MCF 10A (cell line): ENCODE results near the gene DIP2C. TPM values are rescaled to one million over a fixed set of nuclear protein-coding genes. Genes with fewer than 3 reads are reported as not detected.

ENCODE experiments used
- BruUV-seq: library from RNA; stranded (reverse); fragments of 400-500 nt; replicated peaks from 2 replicates; lab custom pipeline; 2021; lab: Mats Ljungman, UMichigan
- CTCF ChIA-PET: fragments of 300-600 bp; sonication (Branson Sonifier 250); formaldehyde crosslinking; extraction: SDS; loops from one replicate; lab custom pipeline; 2021; ENCODE audit warnings: antibody characterized with exemption, inconsistent platforms; lab: Yijun Ruan, JAX
- POLR2A ChIA-PET: fragments of 300-600, 350-650 bp; sonication (Branson Sonifier 250); formaldehyde crosslinking; extraction: SDS; loops from one replicate; lab custom pipeline; 2020; ENCODE audit warnings: antibody characterized with exemption, inconsistent platforms; lab: Yijun Ruan, JAX
- DNase-seq: peaks from one replicate; pipeline ENCODE4 v3.0.0-alpha.2; 2018; ENCODE audit not compliant: unreplicated experiment
- H3K27ac Mint-ChIP-seq: one replicate; pipeline ENCODE4 v1.8.0; 2022; ENCODE audit warnings: mild to moderate bottlenecking, low read depth, mixed read lengths; ENCODE audit not compliant: unreplicated experiment
- H3K27me3 Mint-ChIP-seq: one replicate; pipeline ENCODE4 v1.8.0; 2022; ENCODE audit warnings: mixed read lengths; ENCODE audit not compliant: insufficient read depth, unreplicated experiment
- H3K36me3 Mint-ChIP-seq: one replicate; pipeline ENCODE4 v1.8.0; 2022; ENCODE audit warnings: mild to moderate bottlenecking, moderate library complexity, mixed read lengths; ENCODE audit not compliant: insufficient read depth, unreplicated experiment
- H3K4me1 Mint-ChIP-seq: one replicate; pipeline ENCODE4 v1.8.0; 2022; ENCODE audit warnings: mixed read lengths; ENCODE audit not compliant: insufficient read depth, unreplicated experiment
- H3K4me3 Mint-ChIP-seq: one replicate; pipeline ENCODE4 v1.8.0; 2022; ENCODE audit warnings: mild to moderate bottlenecking, moderate library complexity, mixed read lengths; ENCODE audit not compliant: unreplicated experiment
- H3K9me3 Mint-ChIP-seq: one replicate; pipeline ENCODE4 v1.8.0; 2022; ENCODE audit warnings: mixed read lengths; ENCODE audit not compliant: unreplicated experiment
- intact Hi-C: fragments of 100-400 bp; cut with micrococcal nuclease; formaldehyde crosslinking; loops from 2 replicates; pipeline ENCODE4 v1.14.1; 2022
- total RNA-seq: library from RNA; stranded (reverse); gene quantifications from 2 replicates; pipeline ENCODE4 v1.2.3, GENCODE V29; 2022
- TF ChIP-seq, protein P1 (sequence below): fragments of 200-600 bp; IDR thresholded peaks from one replicate; pipeline ENCODE4 v1.8.0; 2022; ENCODE audit warnings: antibody characterized with exemption, mild to moderate bottlenecking; ENCODE audit not compliant: unreplicated experiment

The DIP2C gene
- total RNA-seq, 1 experiment from 2014 or later, result 0.37 TPM

DNA sequence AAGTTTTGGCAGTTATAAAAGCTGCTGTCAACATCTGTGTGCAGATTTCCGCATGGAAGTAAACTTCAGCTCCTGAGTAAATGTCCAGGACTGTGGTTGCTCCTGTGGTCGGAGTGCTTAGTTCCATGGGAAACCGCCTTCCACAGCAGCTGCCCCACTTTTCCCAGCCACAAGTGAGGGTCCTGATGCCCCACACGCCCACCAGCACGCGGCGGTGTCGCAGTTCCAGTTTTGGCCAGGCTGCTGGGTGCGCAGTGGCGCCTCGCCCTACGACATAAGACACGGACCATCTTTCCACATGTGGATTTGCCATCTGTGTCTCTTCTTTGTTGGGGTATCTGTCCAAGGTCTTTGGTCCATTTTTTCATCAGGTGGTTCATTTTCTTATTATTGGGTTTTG is 167.1 kb downstream of the DIP2C start:
- POLR2A ChIA-PET, result no interaction called here
- no peak for DNase-seq
- CTCF ChIA-PET, result no interaction called here
- H3K9me3 Mint-ChIP-seq, result no peaks in the 10 kb centered on the region
- H3K4me1 Mint-ChIP-seq, result peaks cover 19% of the 10 kb centered on the region
- TF ChIP-seq, protein P1, sequence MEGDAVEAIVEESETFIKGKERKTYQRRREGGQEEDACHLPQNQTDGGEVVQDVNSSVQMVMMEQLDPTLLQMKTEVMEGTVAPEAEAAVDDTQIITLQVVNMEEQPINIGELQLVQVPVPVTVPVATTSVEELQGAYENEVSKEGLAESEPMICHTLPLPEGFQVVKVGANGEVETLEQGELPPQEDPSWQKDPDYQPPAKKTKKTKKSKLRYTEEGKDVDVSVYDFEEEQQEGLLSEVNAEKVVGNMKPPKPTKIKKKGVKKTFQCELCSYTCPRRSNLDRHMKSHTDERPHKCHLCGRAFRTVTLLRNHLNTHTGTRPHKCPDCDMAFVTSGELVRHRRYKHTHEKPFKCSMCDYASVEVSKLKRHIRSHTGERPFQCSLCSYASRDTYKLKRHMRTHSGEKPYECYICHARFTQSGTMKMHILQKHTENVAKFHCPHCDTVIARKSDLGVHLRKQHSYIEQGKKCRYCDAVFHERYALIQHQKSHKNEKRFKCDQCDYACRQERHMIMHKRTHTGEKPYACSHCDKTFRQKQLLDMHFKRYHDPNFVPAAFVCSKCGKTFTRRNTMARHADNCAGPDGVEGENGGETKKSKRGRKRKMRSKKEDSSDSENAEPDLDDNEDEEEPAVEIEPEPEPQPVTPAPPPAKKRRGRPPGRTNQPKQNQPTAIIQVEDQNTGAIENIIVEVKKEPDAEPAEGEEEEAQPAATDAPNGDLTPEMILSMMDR, result no peak
- no peaks in the 10 kb centered on the region for H3K36me3 Mint-ChIP-seq
- H3K27me3 Mint-ChIP-seq, result peaks cover 11% of the 10 kb centered on the region
- H3K4me3 Mint-ChIP-seq, result no peak overlapping the region
- intact Hi-C loops, result no loop called here
- BruUV-seq, result no TSS peak
- H3K27ac Mint-ChIP-seq, result no peak overlapping the region

DNA sequence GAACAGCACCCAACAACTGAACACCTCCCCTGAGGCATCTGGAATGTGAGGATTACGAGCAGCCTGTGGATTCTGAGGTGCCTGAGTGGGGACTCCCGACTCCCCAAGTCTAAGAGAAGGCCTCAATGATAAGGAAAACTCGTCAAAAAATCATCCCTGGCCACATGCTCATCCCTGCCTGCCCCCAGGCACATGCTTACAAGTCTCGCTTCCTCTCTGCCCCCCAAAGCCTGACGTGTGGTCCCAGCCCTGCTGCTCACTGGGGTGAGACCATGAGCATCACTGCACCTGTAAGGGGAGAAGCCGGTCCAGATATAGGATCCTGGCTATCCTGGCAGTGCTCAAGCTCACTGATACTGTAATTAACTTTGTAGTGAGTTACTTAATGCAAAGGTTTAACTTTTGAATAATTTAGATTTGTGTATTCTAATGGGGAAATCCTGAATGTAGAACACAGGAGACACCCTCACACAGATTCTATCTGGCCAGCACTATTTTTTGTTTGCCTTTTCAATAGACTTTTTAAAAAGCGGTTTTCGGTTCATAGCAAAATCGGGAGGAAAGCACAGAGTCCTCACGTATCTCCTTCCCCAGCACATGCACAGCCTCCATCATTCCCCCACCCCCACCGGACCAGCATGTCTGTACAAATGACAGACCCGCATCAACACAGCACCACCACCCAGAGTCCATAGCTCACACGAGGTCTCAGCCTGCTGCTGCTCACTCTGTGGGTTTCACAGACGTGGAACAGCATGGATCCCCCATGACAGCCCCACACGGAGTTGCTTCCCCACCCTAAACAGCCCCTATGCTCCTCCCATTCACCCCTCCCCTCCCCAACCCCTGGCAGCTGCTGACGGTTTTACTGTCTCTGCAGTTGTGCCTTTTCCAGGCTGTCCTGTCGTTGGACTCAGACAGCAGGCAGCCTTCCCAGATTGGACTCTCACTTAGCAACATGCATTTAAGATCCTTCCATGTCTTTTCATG is 167.9 kb downstream of the DIP2C start:
- H3K36me3 Mint-ChIP-seq, result no peaks in the 10 kb centered on the region
- CTCF ChIA-PET, result no interaction called here
- peak overlapping the region; percentile 25 for H3K27ac Mint-ChIP-seq
- no peak for DNase-seq
- peaks cover 11% of the 10 kb centered on the region for H3K27me3 Mint-ChIP-seq
- TF ChIP-seq, protein P1, result no peak
- peaks cover 19% of the 10 kb centered on the region for H3K4me1 Mint-ChIP-seq
- POLR2A ChIA-PET, result no interaction called here
- no peak overlapping the region for H3K4me3 Mint-ChIP-seq
- intact Hi-C loops, result no loop called here
- BruUV-seq, result no TSS peak
- H3K9me3 Mint-ChIP-seq, result no peaks in the 10 kb centered on the region

DNA sequence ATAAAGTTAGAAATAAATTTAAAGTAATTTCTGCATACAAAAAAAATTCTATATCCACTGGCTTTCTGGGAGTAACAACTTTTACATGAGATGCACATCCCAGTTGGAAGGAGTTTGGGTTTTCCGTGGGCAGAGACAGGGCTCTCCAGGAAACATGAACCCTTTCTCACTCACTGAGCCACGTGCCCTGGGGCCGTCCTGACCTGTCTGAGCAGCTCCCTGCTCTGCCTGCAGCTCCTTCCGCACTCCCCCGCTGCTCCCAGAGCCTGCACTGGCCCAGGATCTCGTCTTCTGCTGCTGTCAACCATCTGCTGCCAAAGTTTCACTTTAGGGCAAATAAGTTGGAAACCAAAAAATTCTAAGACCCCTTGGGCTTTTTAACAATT is 169.1 kb downstream of the DIP2C start:
- H3K27me3 Mint-ChIP-seq, result peaks cover 11% of the 10 kb centered on the region
- intact Hi-C loops, result no loop called here
- ChIA-PET CTCF (no interaction called here), POLR2A (interaction anchor here (0.8 kb wide), 1 partner anchor 18 kb away, joined by 3 read pairs; no protein-coding TSS in a partner anchor)
- TF ChIP-seq, protein P1, result no peak
- H3K4me1 Mint-ChIP-seq, result peaks cover 19% of the 10 kb centered on the region
- H3K4me3 Mint-ChIP-seq, result no peak overlapping the region
- no peaks in the 10 kb centered on the region for H3K36me3 Mint-ChIP-seq
- H3K27ac Mint-ChIP-seq, result no peak overlapping the region
- H3K9me3 Mint-ChIP-seq, result no peaks in the 10 kb centered on the region
- BruUV-seq, result no TSS peak
- DNase-seq, result peak; percentile 68

DNA sequence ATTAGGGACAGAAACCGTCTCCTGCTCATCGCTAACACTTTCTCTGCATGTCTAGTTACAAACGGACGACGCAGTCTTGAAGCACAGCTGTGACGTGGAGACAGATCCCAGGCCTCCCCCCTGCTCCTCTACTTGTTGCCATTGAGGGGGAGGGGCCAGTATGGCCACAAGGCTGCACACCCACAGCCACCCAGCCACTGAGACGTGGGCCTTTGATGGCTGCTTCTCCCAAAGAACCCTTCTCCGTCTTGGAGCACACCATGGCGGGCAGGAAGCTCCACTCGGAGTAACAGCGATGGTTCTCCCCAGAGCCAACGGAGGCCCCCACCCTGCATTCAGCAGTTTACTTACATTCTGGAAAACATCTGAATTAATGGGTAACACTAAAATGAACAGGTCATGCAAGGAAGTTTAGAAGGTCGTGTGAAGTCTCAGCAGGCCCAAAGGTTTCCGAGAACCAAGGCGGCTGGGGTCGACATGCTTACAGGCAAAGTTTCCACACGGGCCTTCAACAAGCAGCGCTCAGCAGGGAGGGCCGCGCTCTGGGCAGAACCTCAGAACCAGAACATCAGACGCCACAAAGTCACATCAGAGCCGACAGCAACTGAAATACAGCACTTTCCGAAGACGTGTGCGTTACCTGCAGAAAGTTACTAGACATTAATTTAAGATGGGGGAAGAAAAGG is 169.6 kb downstream of the DIP2C start:
- POLR2A ChIA-PET, result interaction anchor here (0.8 kb wide), 1 partner anchor 19 kb away, joined by 3 read pairs; no protein-coding TSS in a partner anchor
- no TSS peak for BruUV-seq
- TF ChIP-seq, protein P1, result no peak
- Mint-ChIP-seq H3K27me3 (peaks cover 11% of the 10 kb centered on the region), H3K4me3 (no peak overlapping the region), H3K4me1 (peaks cover 19% of the 10 kb centered on the region), H3K27ac (no peak overlapping the region), H3K36me3 (no peaks in the 10 kb centered on the region), H3K9me3 (no peaks in the 10 kb centered on the region)
- DNase-seq, result no peak
- intact Hi-C loops, result no loop called here
- CTCF ChIA-PET, result interaction anchor here (0.6 kb wide), 1 partner anchor 14 kb away, joined by 3 read pairs; no protein-coding TSS in a partner anchor
